Left lung (tissue), 10 donors: ENCODE data around the gene GFPT1. TPM values are rescaled to one million over a fixed set of nuclear protein-coding genes. Genes with fewer than 3 reads are reported as not detected.

Experiments used
- ATAC-seq: fragments of 200-7000 bp; cut with Tn5 transposase; one replicate; pipeline ENCODE4 v1.9.1; 2020; ENCODE audit warnings: moderate library complexity
- DNase-seq, 4 donors: peaks; one replicate each; pipeline ENCODE4 v3.0.0-alpha.2; 2013 to 2020
- H3K27ac ChIP-seq, 2 donors: fragments of 200-600 bp; sonication (generic) in 1 of 2; one replicate each; pipeline versions ENCODE4 v1.5.0 to v1.8.0; 2020 to 2021
- H3K27me3 ChIP-seq, 2 donors: fragments of 200-600 bp; sonication (generic) in 1 of 2; one replicate each; pipeline versions ENCODE4 v1.5.0 to v1.8.0; 2020 to 2021
- H3K36me3 ChIP-seq, 2 donors: fragments of 200-600 bp; sonication (generic) in 1 of 2; one replicate each; pipeline versions ENCODE4 v1.5.0 to v1.8.0; 2020 to 2021
- H3K4me1 ChIP-seq, 2 donors: fragments of 200-600 bp; one replicate each; pipeline ENCODE4 v1.8.0; 2021
- H3K4me3 ChIP-seq, 2 donors: fragments of 200-600 bp; sonication (generic) in 1 of 2; one replicate each; pipeline versions ENCODE4 v1.5.0 to v1.8.0; 2020 to 2021; ENCODE audit warnings: mild to moderate bottlenecking in 1 of 2
- H3K9me3 ChIP-seq, 2 donors: fragments of 200-600 bp; sonication (generic) in 1 of 2; one replicate each; pipeline versions ENCODE4 v1.5.0 to v1.8.0; 2020 to 2021
- CTCF ChIP-seq, 2 donors: fragments of 200-600 bp; sonication (generic) in 1 of 2; IDR thresholded peaks; one replicate each; pipeline versions ENCODE4 v1.5.0 to v1.8.0; 2021; ENCODE audit warnings: antibody characterized with exemption in 2 of 2
- intact Hi-C, 2 donors: fragments of 100-400 bp; cut with DNase I; formaldehyde crosslinking; loops; one replicate each; pipeline versions ENCODE4 v1.11.2 to v1.14.2; 2022
- polyA plus RNA-seq, 6 donors: library from polyadenylated mRNA; unstranded; fragments of 120-200 nt; gene quantifications; one replicate each; pipeline ENCODE4 v1.2.1, GENCODE V29; 2013; ENCODE audit not compliant: insufficient read length in 6 of 6
- total RNA-seq, 2 donors: library from RNA; stranded (reverse); fragmentation: NEBNext Ultra II Directional; extraction: Animal tissue kit (Norgen Biotek cat#: 25700); gene quantifications; one replicate each; pipeline ENCODE4 v1.2.1, GENCODE V29; 2021
- donor health status: DM: no; HTN: yes; CAD: no.
- donor health status: DM: no; HTN: no; CAD: no.

GFPT1 gene
- total and polyA plus RNA-seq, 8 donors: 26.3 to 95.7 (median 30.5) TPM

- ATAC-seq: no peak
- peak overlapping the region; percentile 66 to 83 for H3K27ac ChIP-seq
- H3K27me3 ChIP-seq: peaks cover 0 to 23% of the 10 kb centered on the region in 2 donors
- H3K4me1 ChIP-seq: peaks cover 21 to 43% of the 10 kb centered on the region in 2 donors
- no peak for DNase-seq
- H3K36me3 ChIP-seq: no peaks in the 10 kb centered on the region
- H3K4me3 ChIP-seq: peak overlapping the region; percentile 55 to 61
- intact Hi-C loops: loop anchor here in 1 of 2 donors (5.0 to 10.0 kb wide), 2 partner anchors 284 to 361 kb away; no protein-coding TSS in a partner anchor
- peaks cover 0 to 6% of the 10 kb centered on the region in 2 donors for H3K9me3 ChIP-seq
- TF ChIP-seq CTCF (IDR thresholded peaks at IDR 0.05): no peak
These were observed 81.2 kb downstream of the GFPT1 start for GRCh38 chr2:69305712-69306392.

- TF ChIP-seq CTCF (IDR thresholded peaks at IDR 0.05): no peak
- Histone ChIP-seq H3K27ac (no peak overlapping the region), H3K4me3 (no peak overlapping the region), H3K4me1 (peaks cover 16 to 41% of the 10 kb centered on the region in 2 donors), H3K27me3 (peaks cover 0 to 23% of the 10 kb centered on the region in 2 donors), H3K9me3 (peaks cover 0 to 6% of the 10 kb centered on the region in 2 donors), H3K36me3 (no peaks in the 10 kb centered on the region)
- ATAC-seq: no peak
- no peak for DNase-seq
- intact Hi-C loops: loop anchor here in 1 of 2 donors (5.0 to 10.0 kb wide), 2 partner anchors 283 to 360 kb away; no protein-coding TSS in a partner anchor
These were observed 81.9 kb downstream of the GFPT1 start for GRCh38 chr2:69305166-69305565.

GRCh38 chr2:69304656-69305055 is 82.4 kb downstream of the GFPT1 start:
- no peak overlapping the region for H3K27ac ChIP-seq
- H3K27me3 ChIP-seq: peaks cover 0 to 23% of the 10 kb centered on the region in 2 donors
- TF ChIP-seq CTCF (IDR thresholded peaks at IDR 0.05): no peak
- no peak for DNase-seq
- no peak overlapping the region for H3K4me3 ChIP-seq
- intact Hi-C loops: loop anchor here in 1 of 2 donors (5.0 to 10.0 kb wide), 2 partner anchors 282 to 360 kb away; no protein-coding TSS in a partner anchor
- no peaks in the 10 kb centered on the region for H3K36me3 ChIP-seq
- peaks cover 10 to 36% of the 10 kb centered on the region in 2 donors for H3K4me1 ChIP-seq
- ATAC-seq: no peak
- H3K9me3 ChIP-seq: peaks cover 0 to 6% of the 10 kb centered on the region in 2 donors

GRCh38 chr2:69300650-69301049 is 86.4 kb downstream of the GFPT1 start:
- H3K27ac ChIP-seq: no peak overlapping the region
- H3K27me3 ChIP-seq: peaks cover 0 to 6% of the 10 kb centered on the region in 2 donors
- H3K9me3 ChIP-seq: peaks cover 0 to 6% of the 10 kb centered on the region in 2 donors
- TF ChIP-seq CTCF (IDR thresholded peaks at IDR 0.05): no peak
- no peak for DNase-seq
- intact Hi-C loops: loop anchor here in 1 of 2 donors (10.0 kb wide), 1 partner anchor 356 kb away; no protein-coding TSS in a partner anchor
- no peak overlapping the region for H3K4me3 ChIP-seq
- H3K36me3 ChIP-seq: no peaks in the 10 kb centered on the region
- ATAC-seq: peak; percentile 45
- peaks cover 0 to 17% of the 10 kb centered on the region in 2 donors for H3K4me1 ChIP-seq

GRCh38 chr2:69299772-69300516 is 87.1 kb downstream of the GFPT1 start:
- DNase-seq: no peak
- no peak for TF ChIP-seq CTCF (IDR thresholded peaks at IDR 0.05)
- peaks cover 0 to 16% of the 10 kb centered on the region in 2 donors for H3K4me1 ChIP-seq
- H3K36me3 ChIP-seq: no peaks in the 10 kb centered on the region
- H3K4me3 ChIP-seq: no peak overlapping the region
- H3K9me3 ChIP-seq: peaks cover 0 to 6% of the 10 kb centered on the region in 2 donors
- intact Hi-C loops: loop anchor here in 1 of 2 donors (10.0 kb wide), 1 partner anchor 355 kb away; no protein-coding TSS in a partner anchor
- no peak for ATAC-seq
- no peaks in the 10 kb centered on the region for H3K27me3 ChIP-seq
- H3K27ac ChIP-seq: no peak overlapping the region
